Activated naive CD8-positive, alpha-beta T cell treated with anti-CD3 and anti-CD28 coated beads, Interleukin-2, amount 50 U/mL, for 24 hours (primary cell): Measurements from ENCODE around the gene TRIB2.

ENCODE experiments used
- ATAC-seq: fragments of 150-1000 bp; cut with Tn5 transposase; one replicate; pipeline ENCODE4 v1.10.0; 2021
- DNase-seq: peaks from one replicate; pipeline ENCODE4 v3.0.0; 2021
- H3K27ac Mint-ChIP-seq: one replicate; pipeline ENCODE4 v1.8.0; 2021; ENCODE audit warnings: mild to moderate bottlenecking, mixed read lengths
- H3K27me3 Mint-ChIP-seq: one replicate; pipeline ENCODE4 v1.8.0; 2021; ENCODE audit warnings: mixed read lengths
- H3K36me3 Mint-ChIP-seq: one replicate; pipeline ENCODE4 v1.8.0; 2021; ENCODE audit warnings: low read depth, mixed read lengths
- H3K4me1 Mint-ChIP-seq: one replicate; pipeline ENCODE4 v1.8.0; 2021; ENCODE audit warnings: mixed read lengths
- H3K4me3 Mint-ChIP-seq: one replicate; pipeline ENCODE4 v1.8.0; 2021; ENCODE audit warnings: mild to moderate bottlenecking, moderate library complexity, mixed read lengths
- H3K9me3 Mint-ChIP-seq: one replicate; pipeline ENCODE4 v1.8.0; 2021; ENCODE audit warnings: mixed read lengths

The TRIB2 gene

DNA sequence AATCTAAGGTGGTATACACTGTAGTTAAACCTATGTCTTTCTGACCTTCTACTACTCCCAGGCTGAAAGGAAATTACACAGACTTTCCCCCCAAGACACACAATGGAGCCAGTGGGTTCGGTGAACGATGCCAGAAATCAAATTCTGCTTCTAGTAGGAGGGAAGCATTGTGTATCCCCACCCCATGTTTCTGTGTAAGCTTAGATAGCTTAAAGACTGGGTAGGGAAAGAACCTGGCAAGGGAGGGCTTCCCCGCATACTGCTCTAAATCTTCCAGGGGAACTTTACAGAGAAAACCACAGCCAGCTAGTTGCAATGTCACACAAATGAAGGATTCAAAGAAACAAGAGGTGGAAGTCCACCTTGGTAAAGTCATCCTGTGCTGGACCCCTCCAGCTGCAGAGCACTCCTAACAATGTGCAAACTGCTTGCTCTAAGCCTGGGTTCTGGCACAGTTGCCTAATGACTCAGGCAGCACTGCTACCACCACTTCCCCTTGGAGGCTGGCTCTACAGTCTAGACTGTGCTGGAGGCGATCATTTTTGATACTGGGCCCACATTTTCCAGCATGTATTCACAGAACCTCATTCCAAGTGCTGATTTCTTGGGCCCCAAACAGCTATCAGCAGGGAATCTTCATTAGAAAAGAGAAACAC, 47.5 kb downstream of the TRIB2 start:
- Mint-ChIP-seq H3K27ac (no peak overlapping the region), H3K4me1 (peaks cover 7% of the 10 kb centered on the region), H3K4me3 (no peak overlapping the region), H3K27me3 (peaks cover 18% of the 10 kb centered on the region), H3K36me3 (no peaks in the 10 kb centered on the region), H3K9me3 (peaks cover 10% of the 10 kb centered on the region)
- no peak for DNase-seq
- ATAC-seq = no peak

DNA sequence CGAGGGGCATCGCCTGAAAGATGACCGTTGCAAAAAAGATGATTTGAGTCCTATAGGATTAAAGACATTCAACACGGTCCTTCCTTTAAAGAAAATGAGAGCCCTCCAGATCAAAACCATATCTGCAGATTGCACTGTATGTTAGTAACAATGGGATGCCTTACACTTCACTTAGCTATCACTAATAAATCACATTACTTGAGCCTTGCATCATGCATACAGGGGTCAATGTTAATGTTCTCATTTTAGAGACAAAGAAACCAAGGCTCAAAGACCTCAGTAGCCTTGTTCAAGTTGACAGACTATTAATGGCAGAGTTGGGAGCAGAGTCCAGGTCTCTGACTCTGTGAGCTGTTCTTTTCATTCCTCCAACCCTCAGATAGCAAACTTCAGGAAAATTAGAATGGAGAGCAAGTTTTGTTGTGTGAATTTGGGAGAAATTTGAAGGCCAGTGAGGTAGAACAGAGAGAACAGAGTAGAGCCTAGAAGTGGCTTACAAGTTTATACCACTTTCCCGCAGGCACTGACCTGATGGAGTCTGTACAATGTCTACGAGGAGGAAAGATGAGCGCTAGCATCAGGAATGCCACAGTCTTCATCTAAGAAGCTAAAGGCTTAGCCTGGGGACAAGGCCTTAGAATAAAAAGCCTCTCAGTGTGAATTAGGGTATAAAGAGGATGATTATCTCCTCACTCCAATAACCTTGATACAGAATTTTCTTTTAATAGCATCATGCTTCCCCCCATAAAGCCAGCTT, 48.3 kb downstream of the TRIB2 start:
- no peak overlapping the region for H3K27ac Mint-ChIP-seq
- H3K36me3 Mint-ChIP-seq = no peaks in the 10 kb centered on the region
- no peak for DNase-seq
- peaks cover 10% of the 10 kb centered on the region for H3K9me3 Mint-ChIP-seq
- peaks cover 27% of the 10 kb centered on the region for H3K27me3 Mint-ChIP-seq
- no peak overlapping the region for H3K4me3 Mint-ChIP-seq
- H3K4me1 Mint-ChIP-seq = peaks cover 7% of the 10 kb centered on the region
- ATAC-seq = no peak

DNA sequence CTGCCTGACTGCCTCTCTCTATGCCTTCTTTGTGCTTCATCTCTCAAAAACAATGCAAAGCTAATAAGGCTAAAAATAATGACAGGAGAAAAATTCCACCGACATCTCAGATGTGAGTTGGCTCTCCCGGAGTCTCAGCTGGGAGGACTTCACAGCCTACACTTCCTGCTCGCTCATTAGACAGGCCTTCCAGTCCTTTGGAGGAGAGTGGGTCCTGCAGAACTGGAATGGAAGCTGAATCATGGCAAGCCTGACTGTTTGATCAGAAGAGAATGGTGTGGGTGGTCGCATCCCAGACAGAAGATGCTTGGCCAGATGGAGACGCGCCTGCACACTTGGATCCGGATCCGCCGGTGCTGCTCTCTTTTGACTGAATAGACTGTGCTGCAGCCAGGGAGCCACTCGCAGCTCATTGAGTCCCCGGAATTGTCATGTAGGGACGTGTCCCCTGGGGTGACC, 49.7 kb downstream of the TRIB2 start:
- Mint-ChIP-seq H3K9me3 (peaks cover 10% of the 10 kb centered on the region), H3K4me1 (no peaks in the 10 kb centered on the region), H3K27me3 (peaks cover 31% of the 10 kb centered on the region), H3K36me3 (no peaks in the 10 kb centered on the region), H3K27ac (no peak overlapping the region), H3K4me3 (no peak overlapping the region)
- DNase-seq (no peak), ATAC-seq (no peak)

DNA sequence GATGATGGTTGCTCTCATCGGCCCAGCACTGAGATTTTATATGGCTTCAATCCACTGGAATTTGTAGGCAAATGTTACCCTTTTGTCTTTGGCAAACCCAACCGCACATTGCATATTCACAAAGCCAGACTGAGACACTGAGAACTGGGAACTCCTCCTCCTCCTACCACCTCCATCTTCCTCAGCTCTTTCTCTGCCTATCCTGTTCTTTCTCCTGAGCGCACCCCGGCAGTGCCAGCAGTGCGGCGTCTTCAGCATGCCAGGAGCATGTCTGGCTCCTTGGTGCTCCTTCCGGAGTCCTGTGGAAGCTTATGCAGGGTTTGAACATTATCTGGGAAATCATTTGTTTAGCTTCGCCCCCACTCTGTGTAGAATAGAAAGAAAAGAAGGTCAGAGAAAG, 50.8 kb downstream of the TRIB2 start:
- peaks cover 34% of the 10 kb centered on the region for H3K27me3 Mint-ChIP-seq
- peaks cover 10% of the 10 kb centered on the region for H3K9me3 Mint-ChIP-seq
- H3K36me3 Mint-ChIP-seq = no peaks in the 10 kb centered on the region
- ATAC-seq (no peak), DNase-seq (no peak)
- no peaks in the 10 kb centered on the region for H3K4me1 Mint-ChIP-seq
- no peak overlapping the region for H3K4me3 Mint-ChIP-seq
- H3K27ac Mint-ChIP-seq = no peak overlapping the region

DNA sequence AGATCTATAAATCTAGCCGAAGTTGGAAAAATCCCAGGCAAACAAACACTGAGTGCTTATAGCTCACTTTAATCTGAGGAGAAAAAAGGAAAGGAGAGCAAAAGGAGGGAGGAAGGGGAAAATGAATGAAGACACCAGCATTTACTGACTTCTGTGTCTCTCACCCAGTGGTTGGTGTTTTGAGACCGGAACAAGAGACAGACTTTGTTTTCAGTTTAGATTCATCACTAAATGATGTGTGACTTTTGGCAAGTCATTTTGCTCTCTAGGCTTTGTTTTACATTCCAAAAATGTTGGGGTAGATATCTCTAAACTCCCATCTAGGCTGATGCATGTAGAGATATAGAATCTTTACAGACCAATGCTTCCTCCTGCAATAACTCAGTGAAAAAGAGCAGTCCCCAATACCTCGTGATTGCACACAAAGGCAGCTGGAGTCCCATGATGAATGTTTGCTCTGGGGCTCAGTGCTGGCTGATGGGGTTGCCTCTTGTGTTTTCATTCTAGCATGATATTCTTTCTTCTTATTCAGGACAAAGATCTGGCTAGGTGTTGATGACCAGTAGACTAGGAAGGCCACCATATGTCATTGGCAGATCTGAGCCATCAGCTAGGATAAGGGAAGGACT, 51.4 kb downstream of the TRIB2 start:
- Mint-ChIP-seq H3K9me3 (peaks cover 10% of the 10 kb centered on the region), H3K27me3 (peaks cover 34% of the 10 kb centered on the region), H3K36me3 (no peaks in the 10 kb centered on the region), H3K27ac (no peak overlapping the region), H3K4me1 (no peaks in the 10 kb centered on the region), H3K4me3 (no peak overlapping the region)
- ATAC-seq = no peak
- no peak for DNase-seq

DNA sequence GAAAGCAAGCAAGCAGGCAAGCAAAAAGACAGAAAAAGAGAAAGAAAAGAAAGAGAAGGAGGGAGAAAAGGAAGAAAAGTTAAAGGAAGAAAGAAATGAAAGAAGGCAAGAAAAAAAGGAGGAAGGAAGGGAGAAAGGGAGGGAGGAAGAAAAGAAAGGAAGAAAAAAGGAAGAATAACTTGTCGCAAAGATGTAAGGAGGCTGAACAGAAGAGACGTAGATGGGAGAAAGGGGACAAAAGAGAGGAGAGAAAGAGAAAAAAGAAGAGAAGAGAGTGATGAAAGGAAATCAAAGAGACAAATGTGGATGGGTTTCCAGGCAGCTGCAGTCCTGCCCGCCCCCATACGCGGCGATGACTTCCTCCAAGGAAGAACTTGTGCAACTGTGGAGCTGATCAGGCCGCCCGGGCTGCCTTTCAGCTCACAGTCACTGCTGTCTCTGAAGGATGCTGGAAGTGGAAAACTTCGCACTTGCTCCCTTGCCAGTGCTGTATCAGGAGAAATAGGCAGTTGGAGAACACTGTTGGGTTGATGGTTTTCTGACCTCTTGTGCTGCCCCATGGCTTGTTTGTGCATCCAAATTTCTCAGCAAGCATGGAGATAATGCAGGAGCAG, 52.9 kb downstream of the TRIB2 start:
- Mint-ChIP-seq H3K4me1 (no peaks in the 10 kb centered on the region), H3K36me3 (no peaks in the 10 kb centered on the region), H3K27me3 (peaks cover 34% of the 10 kb centered on the region)

DNA sequence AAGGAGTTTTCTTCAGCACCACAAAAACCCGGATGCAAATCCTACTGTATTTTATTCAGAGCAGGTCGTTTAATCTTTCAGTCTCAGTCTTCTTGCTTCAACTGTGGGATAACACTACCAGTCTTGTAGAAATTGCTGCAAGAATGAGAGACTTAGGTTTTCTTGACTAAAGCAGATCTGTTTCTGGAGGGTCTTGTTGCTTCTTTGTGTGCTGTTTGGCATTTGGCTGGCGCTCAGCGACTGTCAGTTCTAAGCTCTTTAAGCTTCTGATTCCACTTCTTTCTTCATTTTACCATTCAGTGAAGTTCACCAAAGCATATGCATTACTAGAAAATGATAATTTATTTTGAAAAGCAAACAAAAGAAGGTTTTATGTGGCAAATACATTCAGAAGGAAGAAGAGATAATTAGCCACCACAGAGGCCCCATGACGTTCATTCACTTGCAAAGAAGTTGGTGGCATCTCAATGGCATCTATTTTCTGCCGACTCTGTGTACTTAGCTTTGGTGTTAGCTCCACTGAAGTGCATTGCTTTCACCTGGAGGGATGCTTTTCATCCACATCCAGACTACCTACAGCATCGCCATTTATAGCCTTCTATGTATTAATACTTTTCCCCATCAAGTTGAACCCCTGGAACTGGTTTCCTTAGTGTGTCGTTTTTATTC, 53.7 kb downstream of the TRIB2 start:
- Mint-ChIP-seq H3K27me3 (peaks cover 36% of the 10 kb centered on the region), H3K36me3 (no peaks in the 10 kb centered on the region), H3K4me1 (no peaks in the 10 kb centered on the region), H3K9me3 (no peaks in the 10 kb centered on the region), H3K4me3 (no peak overlapping the region), H3K27ac (no peak overlapping the region)
- no peak for DNase-seq
- ATAC-seq = no peak

More for the DNA sequence above, 52.9 kb downstream of the TRIB2 start:
- ATAC-seq (no peak), DNase-seq (no peak)
- Mint-ChIP-seq H3K9me3 (peaks cover 4% of the 10 kb centered on the region), H3K4me3 (no peak overlapping the region), H3K27ac (no peak overlapping the region)

DNA sequence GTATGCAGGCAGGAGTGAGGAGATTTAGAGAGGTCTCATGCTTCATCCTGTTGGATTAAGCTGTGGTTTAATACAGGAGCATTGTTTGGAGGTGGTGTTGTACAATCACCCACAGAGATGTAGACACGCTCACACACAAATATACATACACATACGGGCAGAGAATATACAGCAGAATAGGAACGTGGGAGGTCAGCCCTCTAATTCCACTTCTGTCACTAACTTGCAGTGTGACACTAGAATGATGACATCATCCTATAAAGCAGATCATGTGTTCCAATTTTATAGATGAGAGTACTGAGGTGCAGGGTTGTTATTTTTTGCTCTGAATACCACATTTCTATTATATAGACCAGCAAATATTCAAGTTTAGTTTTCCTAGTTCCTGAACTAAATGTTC, 54.4 kb downstream of the TRIB2 start:
- Mint-ChIP-seq H3K36me3 (no peaks in the 10 kb centered on the region), H3K27me3 (peaks cover 33% of the 10 kb centered on the region), H3K4me1 (no peaks in the 10 kb centered on the region), H3K4me3 (no peak overlapping the region), H3K27ac (no peak overlapping the region), H3K9me3 (no peaks in the 10 kb centered on the region)
- DNase-seq (no peak), ATAC-seq (no peak)

DNA sequence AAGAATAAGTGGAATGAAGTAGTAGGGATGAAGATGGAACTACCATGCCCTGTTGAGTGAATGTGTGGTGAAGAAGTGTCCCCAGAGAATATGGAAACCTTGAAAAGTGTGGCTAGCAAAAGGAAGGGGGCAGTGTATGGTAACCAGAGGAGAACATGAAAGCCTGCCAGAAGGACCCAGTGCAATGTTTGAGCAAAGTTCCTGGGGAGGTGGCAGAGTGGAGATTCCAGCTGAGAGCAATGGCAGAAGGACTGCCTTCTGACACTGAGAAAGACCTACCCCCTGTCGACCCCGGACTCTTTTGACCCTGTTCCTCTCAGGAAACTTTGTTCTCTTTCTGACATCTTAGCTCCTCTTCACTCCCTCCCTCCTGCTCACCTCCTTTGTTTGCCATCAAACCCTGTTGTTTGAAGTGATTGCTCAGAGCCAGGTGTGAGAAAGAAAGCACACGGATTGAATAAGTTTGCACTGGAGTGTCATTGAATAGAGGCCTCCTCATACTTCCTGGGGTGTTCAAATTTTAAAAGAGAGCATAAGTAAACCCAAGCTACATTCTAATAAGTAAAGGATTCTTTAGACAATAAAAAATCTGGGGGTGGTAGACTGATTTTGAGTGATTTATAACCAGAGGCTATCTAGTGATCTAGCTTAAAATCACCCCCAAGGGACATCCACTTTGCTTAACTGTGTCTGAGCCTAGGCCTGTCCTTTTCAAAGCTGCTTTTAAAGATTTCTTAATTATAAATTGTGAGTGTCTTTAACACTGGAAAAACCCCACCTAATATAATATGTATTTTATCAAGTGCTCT, 57.1 kb downstream of the TRIB2 start:
- Mint-ChIP-seq H3K27ac (no peak overlapping the region), H3K9me3 (no peaks in the 10 kb centered on the region), H3K4me1 (no peaks in the 10 kb centered on the region), H3K36me3 (no peaks in the 10 kb centered on the region), H3K4me3 (no peak overlapping the region), H3K27me3 (peaks cover 22% of the 10 kb centered on the region)
- ATAC-seq = no peak
- DNase-seq = no peak

DNA sequence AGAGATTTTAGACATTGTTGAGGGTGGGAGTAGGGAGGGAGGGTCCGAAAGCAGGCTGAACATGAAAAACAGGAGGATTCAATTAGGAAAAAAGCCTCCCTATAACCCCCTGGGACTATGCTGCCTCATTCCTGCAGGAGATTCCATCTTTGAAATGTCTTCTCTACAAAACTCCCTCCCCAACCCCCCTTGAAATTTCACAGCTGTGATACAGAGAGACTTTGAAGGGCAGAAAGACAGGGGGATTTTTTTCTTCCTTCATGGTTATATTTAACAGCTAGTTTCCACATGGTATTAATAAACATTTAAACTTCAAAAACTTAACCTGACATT, 57.6 kb downstream of the TRIB2 start:
- Mint-ChIP-seq H3K36me3 (no peaks in the 10 kb centered on the region), H3K27me3 (peaks cover 20% of the 10 kb centered on the region), H3K4me1 (no peaks in the 10 kb centered on the region), H3K27ac (no peak overlapping the region), H3K9me3 (no peaks in the 10 kb centered on the region), H3K4me3 (no peak overlapping the region)
- DNase-seq (no peak), ATAC-seq (no peak)

DNA sequence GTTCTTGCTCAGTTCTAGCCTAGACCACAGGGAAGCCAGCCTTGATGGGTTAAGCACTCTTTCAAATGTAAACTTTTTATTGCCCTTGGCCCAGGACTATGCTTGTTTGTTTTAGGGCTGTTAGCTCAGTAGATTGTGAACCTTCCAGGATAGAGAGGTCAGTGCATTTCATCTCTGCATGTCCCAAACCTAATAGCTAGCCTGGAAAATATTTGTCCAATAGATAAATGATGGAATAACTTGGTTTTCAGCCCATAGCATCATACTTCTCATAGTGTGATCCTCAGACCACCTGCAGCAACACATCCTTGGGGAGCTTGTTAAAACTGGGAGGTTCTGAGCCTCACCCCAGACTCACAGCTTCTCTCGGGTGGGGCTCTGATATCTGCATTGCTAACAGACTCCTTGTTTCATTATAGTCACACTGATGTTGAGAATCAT, 59.8 kb downstream of the TRIB2 start:
- ATAC-seq (no peak), DNase-seq (no peak)
- no peaks in the 10 kb centered on the region for H3K4me1 Mint-ChIP-seq
- no peak overlapping the region for H3K4me3 Mint-ChIP-seq
- H3K36me3 Mint-ChIP-seq = no peaks in the 10 kb centered on the region
- peaks cover 6% of the 10 kb centered on the region for H3K27me3 Mint-ChIP-seq
- H3K27ac Mint-ChIP-seq = no peak overlapping the region
- no peaks in the 10 kb centered on the region for H3K9me3 Mint-ChIP-seq

DNA sequence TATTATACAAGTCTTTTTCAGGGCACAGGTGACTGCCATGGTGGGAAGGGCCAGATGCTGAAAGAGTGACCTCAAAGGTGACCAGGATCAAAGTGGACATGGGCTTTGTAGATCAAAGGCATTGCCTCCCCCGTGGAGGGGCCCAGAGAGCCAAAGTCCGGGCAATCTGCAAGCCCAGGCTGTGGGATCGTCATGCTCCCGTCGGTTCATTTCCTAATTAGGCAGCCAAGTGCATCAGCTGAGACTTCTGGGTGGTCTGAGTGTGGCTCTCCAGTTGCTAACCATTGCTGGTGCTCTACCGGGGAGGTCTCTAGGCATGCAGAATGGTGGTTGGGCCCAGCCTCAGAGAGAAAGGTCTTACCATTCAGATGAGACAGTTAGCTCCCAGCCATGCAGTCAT, 61.6 kb downstream of the TRIB2 start:
- Mint-ChIP-seq H3K4me3 (no peak overlapping the region), H3K9me3 (peaks cover 2% of the 10 kb centered on the region), H3K36me3 (no peaks in the 10 kb centered on the region), H3K4me1 (no peaks in the 10 kb centered on the region), H3K27ac (no peak overlapping the region), H3K27me3 (peaks cover 5% of the 10 kb centered on the region)
- DNase-seq (no peak), ATAC-seq (no peak)

DNA sequence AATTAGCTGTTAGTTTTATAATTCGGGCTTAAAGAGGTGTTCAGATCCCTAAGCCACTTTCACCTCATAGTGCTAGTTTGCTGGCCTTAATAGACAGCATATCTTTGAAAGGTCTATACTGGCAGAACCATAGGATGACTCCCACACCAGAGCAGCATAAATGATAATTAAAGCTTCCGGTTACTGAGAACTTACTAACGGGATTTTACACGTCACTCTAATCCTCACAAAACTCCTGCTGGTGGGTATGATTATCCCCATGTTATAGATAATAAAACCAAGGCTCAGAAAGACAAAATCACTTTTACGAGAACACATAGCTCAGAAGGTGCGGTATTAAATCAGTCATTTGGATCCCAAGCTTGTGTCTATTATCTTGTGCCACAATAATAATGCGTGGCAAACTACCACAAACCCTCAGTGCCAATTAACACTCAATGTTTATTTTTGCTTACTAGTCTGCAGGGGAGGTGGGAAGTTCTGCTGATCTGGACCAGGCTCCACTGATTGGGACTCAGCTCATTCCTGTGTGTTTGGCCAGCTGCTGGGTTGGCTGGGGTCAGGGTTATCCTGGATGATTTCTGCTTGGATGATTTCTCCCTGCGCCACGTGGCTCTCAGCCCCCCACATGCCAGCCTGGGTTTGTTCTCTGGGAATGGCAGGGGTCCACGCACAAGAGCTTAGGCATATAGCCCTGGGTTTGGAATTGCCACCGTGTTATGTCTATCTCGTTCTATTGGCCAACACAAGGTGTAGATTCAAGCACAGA, 62.3 kb downstream of the TRIB2 start:
- H3K4me3 Mint-ChIP-seq = no peak overlapping the region

More for the DNA sequence above, 62.3 kb downstream of the TRIB2 start:
- H3K27me3 Mint-ChIP-seq = peaks cover 4% of the 10 kb centered on the region
- ATAC-seq (no peak), DNase-seq (no peak)
- no peaks in the 10 kb centered on the region for H3K36me3 Mint-ChIP-seq
- H3K27ac Mint-ChIP-seq = no peak overlapping the region
- H3K4me1 Mint-ChIP-seq = no peaks in the 10 kb centered on the region
- H3K9me3 Mint-ChIP-seq = peaks cover 4% of the 10 kb centered on the region
